RWPE2 (cell line): ENCODE measurements around the gene EFNA2.

ENCODE experiments used
- ATAC-seq: fragments of 200-7000 bp; cut with Tn5 transposase; 3 replicates; pipeline ENCODE4 v1.9.1; 2021; ENCODE audit warnings: low read depth
- DNase-seq: peaks from one replicate; pipeline ENCODE4 v3.0.0-alpha.2; 2020; ENCODE audit warnings: low spot score
- H3K27ac ChIP-seq: fragments of 450-650 bp; 2 replicates; pipeline ENCODE4 v1.5.1; 2017; ENCODE audit warnings: mild to moderate bottlenecking; ENCODE audit not compliant: poor library complexity, severe bottlenecking
- H3K27me3 ChIP-seq: fragments of 250-450 bp; sonication (Bioruptor Pico); 2 replicates; pipeline ENCODE4 v1.5.1; 2021; ENCODE audit warnings: mild to moderate bottlenecking, moderate library complexity; ENCODE audit not compliant: insufficient read depth, poor library complexity, severe bottlenecking
- H3K36me3 ChIP-seq: fragments of 250-450 bp; sonication (Bioruptor Pico); 2 replicates; pipeline ENCODE4 v1.5.1; 2020; ENCODE audit warnings: low read depth, mild to moderate bottlenecking, moderate library complexity
- H3K4me1 ChIP-seq: fragments of 250-450 bp; sonication (Bioruptor Pico); 2 replicates; pipeline ENCODE4 v1.5.1; 2021; ENCODE audit warnings: mild to moderate bottlenecking, moderate library complexity; ENCODE audit not compliant: insufficient read depth, poor library complexity, severe bottlenecking
- H3K4me3 ChIP-seq: fragments of 250-450 bp; sonication (Bioruptor Pico); 2 replicates; pipeline ENCODE4 v1.5.1; 2021; ENCODE audit warnings: mild to moderate bottlenecking, moderate library complexity; ENCODE audit not compliant: severe bottlenecking
- H3K9me3 ChIP-seq: fragments of 250-450 bp; sonication (Bioruptor Pico); 2 replicates; pipeline ENCODE4 v1.5.1; 2021; ENCODE audit warnings: mild to moderate bottlenecking, moderate library complexity; ENCODE audit not compliant: severe bottlenecking
- CTCF ChIP-seq: fragments of 450-650 bp; IDR thresholded peaks from one replicate; pipeline ENCODE4 v1.5.1; 2017; ENCODE audit warnings: mild to moderate bottlenecking, moderate library complexity; ENCODE audit not compliant: poor library complexity, severe bottlenecking

EFNA2 gene

GRCh38 chr19:1264801-1265614 is 20.7 kb upstream of the EFNA2 start:
- Histone ChIP-seq H3K27ac (peak overlapping the region; percentile 97), H3K4me3 (no peak overlapping the region), H3K27me3 (no peaks in the 10 kb centered on the region), H3K9me3 (no peaks in the 10 kb centered on the region), H3K36me3 (peaks cover 1% of the 10 kb centered on the region), H3K4me1 (peaks cover 13% of the 10 kb centered on the region)
- DNase-seq = no peak
- TF ChIP-seq CTCF = no peak
- ATAC-seq = peak; percentile 17; the same call in 1 of the 3 replicates

- peaks cover 7% of the 10 kb centered on the region for H3K4me1 ChIP-seq
- no peaks in the 10 kb centered on the region for H3K9me3 ChIP-seq
- peak overlapping the region; percentile 97 for H3K27ac ChIP-seq
- DNase-seq (no peak), ATAC-seq (peak; percentile 3)
- H3K4me3 ChIP-seq = peak overlapping the region; percentile 33
- H3K36me3 ChIP-seq = peaks cover 8% of the 10 kb centered on the region
- H3K27me3 ChIP-seq = no peaks in the 10 kb centered on the region
- no peak for TF ChIP-seq CTCF
Observed at GRCh38 chr19:1265615-1266128, 20.0 kb upstream of the EFNA2 start.

- Histone ChIP-seq H3K4me1 (peaks cover 7% of the 10 kb centered on the region), H3K9me3 (no peaks in the 10 kb centered on the region), H3K4me3 (peak overlapping the region; percentile 33), H3K36me3 (peaks cover 14% of the 10 kb centered on the region), H3K27ac (peak overlapping the region; percentile 97), H3K27me3 (no peaks in the 10 kb centered on the region)
- DNase-seq (no peak), ATAC-seq (peak; percentile 26)
- TF ChIP-seq CTCF = no peak
Observed at GRCh38 chr19:1266129-1266915, 19.4 kb upstream of the EFNA2 start.

GRCh38 chr19:1266916-1267476 is 18.7 kb upstream of the EFNA2 start:
- Histone ChIP-seq H3K4me1 (peaks cover 7% of the 10 kb centered on the region), H3K9me3 (no peaks in the 10 kb centered on the region), H3K27ac (peak overlapping the region; percentile 97), H3K27me3 (no peaks in the 10 kb centered on the region), H3K36me3 (peaks cover 21% of the 10 kb centered on the region), H3K4me3 (peak overlapping the region; percentile 33)
- DNase-seq = no peak
- ATAC-seq = no peak
- peak; percentile 89 for TF ChIP-seq CTCF
